ENCODE measurements around the gene PGAP3.

Gene PGAP3

DNA sequence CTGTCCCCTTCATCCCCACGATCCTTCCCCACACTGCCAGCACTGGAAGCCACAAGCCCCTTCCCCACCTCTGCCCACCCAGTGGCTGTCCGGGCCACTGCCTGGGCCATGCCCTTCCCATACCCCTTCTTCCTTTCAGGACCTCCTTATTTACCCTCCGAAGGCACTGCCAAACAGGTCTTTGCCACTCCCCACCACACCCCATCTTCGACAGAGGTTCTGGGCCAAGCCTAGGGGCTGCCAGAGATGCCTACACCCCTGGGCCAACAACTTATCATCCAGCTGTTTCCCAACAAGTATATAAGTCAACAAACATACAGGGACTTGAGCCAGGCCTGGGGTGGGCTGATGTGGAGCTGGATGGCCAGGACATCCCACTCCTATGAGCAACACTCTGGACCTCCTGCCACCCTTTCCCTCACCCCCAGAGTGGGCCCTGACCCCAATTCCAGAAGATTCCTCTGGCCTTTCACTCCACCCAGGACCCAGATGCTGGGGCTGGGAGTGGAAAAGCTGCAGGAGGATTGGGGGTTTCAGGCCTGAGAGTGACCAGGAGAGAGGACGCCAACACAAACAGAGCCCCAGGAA is 62.6 kb downstream of the PGAP3 start:
- DNase-seq: no peak

DNA sequence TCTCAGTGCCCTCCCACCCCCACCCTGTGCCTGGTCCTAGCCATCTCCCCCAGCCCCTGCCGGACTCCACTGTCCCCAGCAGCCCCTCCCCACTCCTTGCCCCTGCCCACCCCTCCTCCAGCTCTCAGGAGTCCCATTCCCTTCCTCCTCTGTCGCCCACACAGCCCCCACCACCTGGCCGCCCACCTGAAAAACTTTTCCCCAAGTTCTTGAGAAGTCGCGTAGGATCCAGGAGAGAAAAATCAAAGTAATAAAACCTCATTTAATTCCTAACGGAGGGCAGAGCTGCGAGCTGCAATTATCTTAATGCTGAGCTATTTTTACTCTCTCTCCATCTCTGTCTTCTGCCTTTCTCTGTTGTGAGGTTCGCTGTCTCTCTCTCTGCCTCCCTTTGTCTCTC is 63.5 kb downstream of the PGAP3 start:
- peak in 20 of 56 donors; percentile 11 to 67 (median 29) for DNase-seq

DNA sequence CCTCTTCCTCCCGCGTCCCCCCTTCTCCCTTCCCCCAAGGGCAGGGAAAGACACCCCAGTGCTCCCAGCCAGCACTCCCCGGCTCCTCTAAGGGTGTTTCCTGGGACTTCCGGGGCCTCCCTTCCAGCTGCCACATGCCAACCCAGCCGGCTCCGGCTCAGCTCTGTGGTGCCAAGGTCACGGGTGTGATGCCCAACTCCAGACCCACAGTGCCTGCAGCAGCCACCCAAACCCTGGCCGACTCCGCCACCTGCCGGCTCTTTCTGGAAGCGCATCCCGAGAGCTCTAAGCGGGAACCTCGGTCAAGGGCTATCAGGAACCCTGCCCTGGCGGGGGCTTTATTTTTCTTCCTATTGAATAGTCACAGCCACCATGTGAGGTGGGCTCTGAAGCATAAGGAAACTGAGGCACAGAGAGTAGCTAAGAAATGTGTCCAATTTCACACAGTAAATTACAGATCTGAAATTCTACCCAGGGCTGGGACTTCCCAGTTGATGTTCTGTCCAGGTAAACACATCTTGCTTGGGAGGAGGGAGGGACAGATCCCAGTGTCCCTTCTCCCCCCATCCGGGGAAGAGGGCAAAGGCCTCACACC is 64.4 kb downstream of the PGAP3 start:
- peak in 54 of 56 donors; percentile 17 to 93 (median 76) for DNase-seq

DNA sequence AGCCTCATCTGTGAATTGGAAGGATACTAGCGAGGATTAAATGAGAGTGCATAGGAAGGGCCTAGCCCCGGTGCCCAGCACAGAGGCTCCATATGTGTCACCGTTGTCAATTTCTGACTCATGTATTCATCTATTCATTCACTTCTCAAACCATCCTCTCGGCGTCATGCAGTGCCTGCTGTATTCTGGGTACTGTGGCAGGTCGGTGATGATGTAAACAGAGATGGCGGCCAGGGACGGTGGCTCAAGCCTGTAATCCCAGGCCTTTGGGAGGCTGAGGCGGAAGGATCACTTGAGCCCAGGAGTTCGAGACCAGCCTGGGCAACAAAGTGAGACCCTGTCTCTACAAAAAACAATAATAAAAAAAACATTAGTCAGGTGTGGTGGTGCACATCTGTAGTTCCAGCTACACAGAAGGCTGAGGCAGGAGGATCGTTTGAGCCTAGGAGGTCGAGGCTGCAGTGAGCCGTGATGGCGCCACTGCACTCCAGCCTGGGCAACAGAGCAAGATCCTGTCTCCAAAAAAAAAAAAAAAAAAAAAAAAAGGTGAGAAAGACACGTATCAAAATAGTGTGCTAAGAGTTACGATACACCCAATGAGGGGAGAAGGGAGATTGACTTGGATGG is 65.4 kb downstream of the PGAP3 start:
- peak in 1 of 56 donors; percentile 33 for DNase-seq

DNA sequence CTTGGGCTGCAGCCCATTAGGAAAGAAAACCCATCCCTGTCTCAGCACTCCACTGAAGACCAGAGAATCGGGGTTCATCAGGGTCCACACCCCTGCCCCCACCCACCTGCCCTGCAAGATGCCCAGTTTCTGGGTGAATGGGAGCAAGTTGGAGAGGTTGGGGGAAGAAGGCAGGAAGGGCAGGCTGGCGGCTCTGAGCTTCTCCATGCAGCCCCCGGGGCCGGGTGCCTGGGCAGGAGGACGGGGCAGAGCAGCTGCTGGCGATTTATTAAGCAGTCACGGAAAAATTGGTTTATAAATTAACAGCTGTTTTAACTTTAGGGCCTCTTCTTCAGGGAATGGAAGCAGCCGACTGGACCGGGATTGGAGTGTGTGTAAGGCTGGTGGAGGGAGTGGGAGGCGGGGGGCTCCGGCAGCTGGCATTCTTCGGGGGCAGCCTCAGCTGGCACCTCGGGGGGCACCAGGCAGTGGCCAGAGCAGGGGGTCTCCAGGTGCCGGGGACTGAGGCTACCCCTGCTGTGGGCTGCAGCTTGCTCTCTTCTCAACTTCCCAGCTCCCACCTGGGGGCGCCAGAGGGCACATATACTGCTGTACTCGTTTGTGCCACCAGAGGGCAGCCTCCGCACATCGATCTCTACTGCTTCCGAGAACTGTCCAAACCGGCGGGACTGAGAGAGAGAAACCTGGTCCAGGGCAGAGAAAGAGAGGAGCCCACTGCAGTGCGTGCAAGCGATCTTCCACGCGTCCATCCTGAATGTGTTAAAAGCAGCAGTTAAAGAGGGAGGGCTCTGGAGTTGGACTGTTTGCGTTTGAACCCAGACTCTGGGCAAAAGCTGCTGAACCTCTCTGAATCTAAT is 66.1 kb downstream of the PGAP3 start:
- DNase-seq: peak; percentile 32 to 96 (median 80)
